Gastroesophageal sphincter (tissue), 4 donors: ENCODE measurements around the gene POLN. TPM values are rescaled to one million over a fixed set of nuclear protein-coding genes. Genes with fewer than 3 reads are reported as not detected.

Experiments
- ATAC-seq: fragments of 150-250 bp; one replicate; pipeline ENCODE4 v1.9.1; 2016; ENCODE audit warnings: mild to moderate bottlenecking, moderate library complexity
- H3K27ac ChIP-seq, 4 donors: fragments of 200-600 bp; sonication (generic) in 3 of 4; 1 replicate in 3 of 4; 2 replicates in 1 of 4; pipeline ENCODE4 v1.5.1; 2016 to 2019
- H3K27me3 ChIP-seq: fragments of 200-600 bp; sonication (generic); one replicate; pipeline ENCODE4 v1.5.1; 2019
- H3K36me3 ChIP-seq, 2 donors: fragments of 200-600 bp; sonication (generic); one replicate each; pipeline ENCODE4 v1.5.1; 2019; ENCODE audit warnings: control low read depth in 1 of 2
- H3K4me1 ChIP-seq, 3 donors: fragments of 200-600 bp; sonication (generic); 1 replicate in 2 of 3; 2 replicates in 1 of 3; pipeline ENCODE4 v1.5.1; 2016 to 2019; ENCODE audit warnings: control low read depth in 2 of 3
- H3K4me3 ChIP-seq, 2 donors: fragments of 200-600 bp; sonication (generic); one replicate each; pipeline ENCODE4 v1.5.1; 2019; ENCODE audit warnings: mild to moderate bottlenecking in 1 of 2, moderate library complexity in 1 of 2
- H3K9me3 ChIP-seq, 3 donors: fragments of 200-600 bp; sonication (generic); one replicate each; pipeline ENCODE4 v1.5.1; 2017 to 2019; ENCODE audit warnings: control low read depth in 2 of 3
- EP300 ChIP-seq: sonication (generic); formaldehyde crosslinking; IDR thresholded peaks from one replicate; pipeline ENCODE4 v1.6.1; 2017; ENCODE audit warnings: antibody characterized with exemption, mild to moderate bottlenecking
- POLR2A ChIP-seq, 2 donors: fragments of 450-650 bp; IDR thresholded peaks; one replicate each; pipeline ENCODE4 v1.6.1; 2017; ENCODE audit warnings: antibody characterized with exemption in 2 of 2, mild to moderate bottlenecking in 2 of 2, moderate library complexity in 1 of 2
- POLR2AphosphoS5 ChIP-seq: sonication (generic); formaldehyde crosslinking; IDR thresholded peaks from one replicate; pipeline ENCODE4 v1.6.1; 2017; ENCODE audit warnings: antibody characterized with exemption
- WGBS, 2 donors: methylation state at CpG; one replicate each; pipeline ENCODE4 v1.1.5; 2018; ENCODE audit warnings: low coverage in 1 of 2; 5-methylcytosine and 5-hydroxymethylcytosine counted together
- total RNA-seq, 4 donors: library from RNA; depleted of rRNA; stranded (reverse); fragments of >200 nt; gene quantifications; one replicate each; pipeline ENCODE4 v1.1.0, GENCODE V29; 2016
- TF ChIP-seq, protein P1 (sequence below), 4 experiments: fragments of 200-600 bp in 2 of 4; fragments of 450-650 bp in 2 of 4; sonication (generic) in 1 of 4; IDR thresholded peaks; one replicate each; pipeline ENCODE4 v1.5.1; 2017 to 2019; ENCODE audit warnings: antibody characterized with exemption in 4 of 4, mild to moderate bottlenecking in 2 of 4, moderate library complexity in 2 of 4

The POLN gene
- total RNA-seq, 4 donors from 2014 or later: 1.5 to 4.6 (median 2.6) TPM

DNA sequence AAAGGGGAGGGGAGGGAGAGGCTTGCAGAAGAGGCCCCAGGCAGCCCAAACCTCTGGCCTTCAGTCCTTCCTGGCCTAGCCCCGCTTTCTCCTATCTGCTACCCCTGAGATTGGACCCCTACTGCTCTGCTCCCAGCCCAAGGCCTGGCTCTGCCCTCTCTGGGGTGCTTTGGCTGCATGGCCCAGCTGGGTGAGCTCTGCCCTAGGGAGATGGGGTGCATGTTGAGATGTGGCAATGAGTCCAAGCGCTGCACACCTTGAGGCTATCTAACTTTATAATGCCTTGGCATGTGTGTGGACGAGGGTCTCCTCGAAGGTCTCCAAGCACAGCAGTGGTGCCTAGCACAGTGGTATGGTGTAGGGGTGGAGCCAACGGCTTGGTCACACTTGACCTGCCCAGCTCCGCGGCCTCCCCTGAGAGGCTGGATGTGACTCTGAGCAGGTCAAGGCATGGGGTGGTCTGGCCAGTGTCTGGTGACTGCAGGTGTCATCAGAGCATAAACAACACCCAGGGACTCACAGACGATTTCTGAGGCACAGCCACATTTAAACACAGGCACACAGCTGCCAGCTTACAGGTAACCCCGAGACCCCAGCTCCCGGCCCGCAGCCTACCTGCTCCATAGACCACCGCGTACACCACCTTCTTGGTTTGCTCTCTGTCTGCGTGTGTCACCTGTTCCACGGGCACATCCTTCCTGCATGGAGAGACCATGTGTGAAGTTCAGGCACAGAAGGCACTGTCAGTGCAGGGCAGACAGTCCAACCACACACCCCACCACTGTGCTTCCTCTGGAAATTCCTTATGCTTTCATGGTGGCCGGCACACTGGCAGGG is 146.5 kb downstream of the POLN start:
- Histone ChIP-seq H3K27ac (no peak overlapping the region), H3K9me3 (peaks cover 0 to 19% (median 0%) of the 10 kb centered on the region in 3 donors), H3K4me1 (no peaks in the 10 kb centered on the region), H3K36me3 (no peaks in the 10 kb centered on the region), H3K4me3 (no peak overlapping the region), H3K27me3 (no peaks in the 10 kb centered on the region)
- WGBS, 2 donors: 94 to 100% methylated on average over 1 to 6 of the region's 16 CpGs
- ATAC-seq: no peak
- TF ChIP-seq POLR2AphosphoS5 (no peak), POLR2A (IDR thresholded peaks at IDR 0.05) (no peak), EP300 (no peak)
- TF ChIP-seq, protein P1, sequence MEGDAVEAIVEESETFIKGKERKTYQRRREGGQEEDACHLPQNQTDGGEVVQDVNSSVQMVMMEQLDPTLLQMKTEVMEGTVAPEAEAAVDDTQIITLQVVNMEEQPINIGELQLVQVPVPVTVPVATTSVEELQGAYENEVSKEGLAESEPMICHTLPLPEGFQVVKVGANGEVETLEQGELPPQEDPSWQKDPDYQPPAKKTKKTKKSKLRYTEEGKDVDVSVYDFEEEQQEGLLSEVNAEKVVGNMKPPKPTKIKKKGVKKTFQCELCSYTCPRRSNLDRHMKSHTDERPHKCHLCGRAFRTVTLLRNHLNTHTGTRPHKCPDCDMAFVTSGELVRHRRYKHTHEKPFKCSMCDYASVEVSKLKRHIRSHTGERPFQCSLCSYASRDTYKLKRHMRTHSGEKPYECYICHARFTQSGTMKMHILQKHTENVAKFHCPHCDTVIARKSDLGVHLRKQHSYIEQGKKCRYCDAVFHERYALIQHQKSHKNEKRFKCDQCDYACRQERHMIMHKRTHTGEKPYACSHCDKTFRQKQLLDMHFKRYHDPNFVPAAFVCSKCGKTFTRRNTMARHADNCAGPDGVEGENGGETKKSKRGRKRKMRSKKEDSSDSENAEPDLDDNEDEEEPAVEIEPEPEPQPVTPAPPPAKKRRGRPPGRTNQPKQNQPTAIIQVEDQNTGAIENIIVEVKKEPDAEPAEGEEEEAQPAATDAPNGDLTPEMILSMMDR (IDR thresholded peaks at IDR 0.05): no peak

DNA sequence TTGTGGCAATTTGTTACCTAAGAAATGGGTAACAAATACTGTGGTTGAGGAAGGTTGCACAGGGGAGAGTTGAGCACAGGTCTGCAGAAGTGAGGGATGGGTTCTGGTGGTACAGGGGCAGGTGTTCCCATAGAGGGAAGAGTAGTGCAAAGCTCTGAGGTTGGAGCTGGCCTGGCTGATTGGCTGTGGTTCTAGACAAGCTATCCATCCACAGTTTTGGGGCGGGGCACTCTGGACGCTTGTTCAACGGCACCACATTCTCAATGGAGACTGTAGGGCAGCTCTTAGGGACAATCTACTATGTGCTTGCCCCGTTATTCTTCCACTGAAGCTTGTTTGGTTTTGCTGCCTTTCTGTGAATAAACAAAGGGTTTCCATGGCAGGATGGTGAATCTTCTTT is 147.4 kb downstream of the POLN start:
- H3K27ac ChIP-seq: no peak overlapping the region
- TF ChIP-seq POLR2A (IDR thresholded peaks at IDR 0.05) (no peak), EP300 (no peak), POLR2AphosphoS5 (no peak)
- TF ChIP-seq, protein P1 (IDR thresholded peaks at IDR 0.05): no peak
- no peaks in the 10 kb centered on the region for H3K4me1 ChIP-seq
- H3K36me3 ChIP-seq: no peaks in the 10 kb centered on the region
- no peak for ATAC-seq
- H3K9me3 ChIP-seq: peaks cover 0 to 19% (median 0%) of the 10 kb centered on the region in 3 donors
- WGBS, 2 donors: 90% methylated on average over 4 of the region's 4 CpGs
- no peak overlapping the region for H3K4me3 ChIP-seq
- no peaks in the 10 kb centered on the region for H3K27me3 ChIP-seq

GRCh38 chr4:2093265-2093664 is 148.7 kb downstream of the POLN start:
- no peak for TF ChIP-seq POLR2AphosphoS5
- TF ChIP-seq, protein P1 (IDR thresholded peaks at IDR 0.05): no peak
- no peak overlapping the region for H3K27ac ChIP-seq
- WGBS, 2 donors: 68 to 86% methylated on average over 3 of the region's 6 CpGs
- no peaks in the 10 kb centered on the region for H3K4me1 ChIP-seq
- H3K27me3 ChIP-seq: no peaks in the 10 kb centered on the region
- no peaks in the 10 kb centered on the region for H3K36me3 ChIP-seq
- H3K4me3 ChIP-seq: no peak overlapping the region
- H3K9me3 ChIP-seq: peaks cover 0 to 19% (median 0%) of the 10 kb centered on the region in 3 donors
- ATAC-seq: no peak

GRCh38 chr4:2092669-2093053 is 149.3 kb downstream of the POLN start:
- no peak for ATAC-seq
- Histone ChIP-seq H3K27ac (no peak overlapping the region), H3K9me3 (peaks cover 0 to 19% (median 0%) of the 10 kb centered on the region in 3 donors), H3K27me3 (no peaks in the 10 kb centered on the region), H3K4me1 (no peaks in the 10 kb centered on the region), H3K4me3 (no peak overlapping the region), H3K36me3 (no peaks in the 10 kb centered on the region)
- TF ChIP-seq POLR2AphosphoS5 (no peak), EP300 (no peak), POLR2A (IDR thresholded peaks at IDR 0.05) (no peak)
- TF ChIP-seq, protein P1 (IDR thresholded peaks at IDR 0.05): no peak
- WGBS, 2 donors: 79% methylated on average over 2 of the region's 6 CpGs; no CpG with 5 or more reads in 1 of the 2 donors
